ENCODE results near the gene KRTAP10-9.

DNA sequence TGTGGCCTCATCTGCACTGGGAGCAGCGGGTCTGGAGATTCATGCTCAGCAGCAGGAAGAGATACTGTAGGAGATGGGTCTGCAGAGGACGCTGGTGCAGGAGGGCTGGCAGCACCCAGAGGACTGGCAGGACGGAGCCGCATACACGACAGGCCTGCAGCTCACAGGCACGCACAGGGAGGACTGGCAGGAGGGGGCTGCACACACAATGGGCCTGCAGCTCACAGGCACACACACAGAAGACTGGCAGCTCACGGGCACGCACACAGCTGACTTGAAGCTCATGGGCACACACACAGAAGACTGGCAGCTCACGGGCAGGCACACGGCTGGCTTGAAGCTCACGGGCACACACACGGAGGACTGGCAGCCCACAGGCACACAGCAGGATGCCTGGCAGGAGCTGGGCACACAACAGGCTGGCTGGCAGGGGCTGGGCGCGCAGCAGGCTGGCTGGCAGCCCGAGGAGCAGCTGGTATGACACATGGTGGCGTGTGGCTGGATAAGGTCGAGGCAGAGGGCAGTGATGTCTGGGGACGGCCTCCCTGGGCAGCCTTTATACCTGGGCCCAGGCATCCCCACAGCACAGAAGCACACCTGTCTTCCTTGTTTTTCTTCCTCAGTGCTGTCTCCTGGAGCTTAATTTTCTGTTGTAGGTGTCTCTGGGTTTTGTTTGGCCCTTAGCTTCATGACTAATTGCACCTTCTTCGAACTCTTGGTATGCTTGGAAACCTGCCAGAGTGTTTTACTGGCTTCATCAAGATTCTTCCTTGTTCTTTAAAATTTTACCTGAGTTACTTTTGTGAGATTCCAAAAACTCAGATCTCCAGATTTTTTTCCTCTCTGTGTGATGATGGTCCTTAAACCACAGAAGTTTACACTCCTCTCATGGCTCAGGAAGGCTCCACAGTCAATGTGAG, 39.8 kb downstream of the KRTAP10-9 start, which contains the start of gene KRTAP12-2:
- TF ChIP-seq, protein P1, sequence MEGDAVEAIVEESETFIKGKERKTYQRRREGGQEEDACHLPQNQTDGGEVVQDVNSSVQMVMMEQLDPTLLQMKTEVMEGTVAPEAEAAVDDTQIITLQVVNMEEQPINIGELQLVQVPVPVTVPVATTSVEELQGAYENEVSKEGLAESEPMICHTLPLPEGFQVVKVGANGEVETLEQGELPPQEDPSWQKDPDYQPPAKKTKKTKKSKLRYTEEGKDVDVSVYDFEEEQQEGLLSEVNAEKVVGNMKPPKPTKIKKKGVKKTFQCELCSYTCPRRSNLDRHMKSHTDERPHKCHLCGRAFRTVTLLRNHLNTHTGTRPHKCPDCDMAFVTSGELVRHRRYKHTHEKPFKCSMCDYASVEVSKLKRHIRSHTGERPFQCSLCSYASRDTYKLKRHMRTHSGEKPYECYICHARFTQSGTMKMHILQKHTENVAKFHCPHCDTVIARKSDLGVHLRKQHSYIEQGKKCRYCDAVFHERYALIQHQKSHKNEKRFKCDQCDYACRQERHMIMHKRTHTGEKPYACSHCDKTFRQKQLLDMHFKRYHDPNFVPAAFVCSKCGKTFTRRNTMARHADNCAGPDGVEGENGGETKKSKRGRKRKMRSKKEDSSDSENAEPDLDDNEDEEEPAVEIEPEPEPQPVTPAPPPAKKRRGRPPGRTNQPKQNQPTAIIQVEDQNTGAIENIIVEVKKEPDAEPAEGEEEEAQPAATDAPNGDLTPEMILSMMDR (IDR thresholded peaks at IDR 0.05; ENCODE audit: insufficient read depth, low read length, poor library complexity, severe bottlenecking): no peak
- TF ChIP-seq EZH2phosphoT487 (conservative IDR thresholded peaks at IDR 0.05; ENCODE audit: low read length): no peak
